GM18505 (cell line): Measurements from ENCODE around the gene OR52E5.

Experiments
- ATAC-seq: cut with Tn5 transposase; IDR thresholded peaks from one replicate; pipeline ENCODE4 v1.9.1; 2021; ENCODE audit not compliant: unreplicated experiment
- POLR2A ChIP-seq: IDR thresholded peaks from 4 replicates; pipeline ENCODE4 v1.6.1; 2011; ENCODE audit warnings: borderline replicate concordance; ENCODE audit not compliant: insufficient read depth, insufficient read length; ENCODE audit errors: extremely low read depth

The OR52E5 gene

GRCh38 chr11:5923794-5924193, 30.8 kb downstream of the OR52E5 start:
- ATAC-seq, result no peak
- TF ChIP-seq POLR2A, result no peak

GRCh38 chr11:5928271-5928670, 35.3 kb downstream of the OR52E5 start:
- no peak for TF ChIP-seq POLR2A
- ATAC-seq, result no peak

- no peak for ATAC-seq
- no peak for TF ChIP-seq POLR2A
Measured at GRCh38 chr11:5928811-5929210, 35.8 kb downstream of the OR52E5 start.

- no peak for TF ChIP-seq POLR2A
- no peak for ATAC-seq
Measured at GRCh38 chr11:5929571-5930368, 36.8 kb downstream of the OR52E5 start.

GRCh38 chr11:5930614-5931013, 37.6 kb downstream of the OR52E5 start:
- no peak for TF ChIP-seq POLR2A
- ATAC-seq, result no peak

- no peak for TF ChIP-seq POLR2A
- no peak for ATAC-seq
Measured at GRCh38 chr11:5931061-5931460, 38.1 kb downstream of the OR52E5 start.

- no peak for ATAC-seq
- TF ChIP-seq POLR2A, result no peak
Measured at GRCh38 chr11:5932671-5933070, 39.7 kb downstream of the OR52E5 start.

GRCh38 chr11:5933116-5933515, 40.1 kb downstream of the OR52E5 start:
- no peak for ATAC-seq
- TF ChIP-seq POLR2A, result no peak

GRCh38 chr11:5937868-5938602, 45.0 kb downstream of the OR52E5 start:
- ATAC-seq, result no peak
- no peak for TF ChIP-seq POLR2A

GRCh38 chr11:5938603-5938965, 45.6 kb downstream of the OR52E5 start:
- ATAC-seq, result no peak
- no peak for TF ChIP-seq POLR2A

GRCh38 chr11:5940748-5941147, 47.7 kb downstream of the OR52E5 start:
- TF ChIP-seq POLR2A, result no peak
- ATAC-seq, result no peak

GRCh38 chr11:5941951-5942350, 48.9 kb downstream of the OR52E5 start, which contains the start of gene OR56A3:
Gene OR56A3 (plus strand): TSS chr11:5942251. CDS start chr11:5947347, 5,096 bp downstream.
- no peak for TF ChIP-seq POLR2A
- ATAC-seq, result no peak
